HEK293 (cell line): ENCODE results near the gene MKRN2.

Experiments
- CTCF ChIA-PET: fragments of 350-600 bp; formaldehyde crosslinking; extraction: SDS; loops from one replicate; lab custom pipeline; 2021; ENCODE audit warnings: antibody characterized with exemption; lab: Yijun Ruan, JAX
- POLR2A ChIA-PET: fragments of 300-600 bp; formaldehyde crosslinking; extraction: SDS; loops from one replicate; lab custom pipeline; 2020; ENCODE audit warnings: antibody characterized with exemption, inconsistent platforms; lab: Yijun Ruan, JAX
- H3K27ac ChIP-seq: fragments of 200-500 bp; sonication (Bioruptor generic); 2 replicates; pipeline ENCODE4 v1.5.1; 2014; ENCODE audit warnings: low read depth, low read length, control low read depth, inconsistent platforms; ENCODE audit errors: extremely low read depth
- H3K36me3 ChIP-seq, 2 experiments: fragments of 200-500 bp in 1 of 2; sonication (Bioruptor generic) in 1 of 2; 1 replicate in 1 of 2; 2 replicates in 1 of 2; pipeline ENCODE4 v1.5.1; 2014 to 2017; ENCODE audit warnings: inconsistent platforms in 2 of 2, low read length in 2 of 2; ENCODE audit not compliant: control insufficient read depth in 2 of 2, insufficient read depth in 1 of 2
- H3K4me1 ChIP-seq: fragments of 200-500 bp; sonication (Bioruptor generic); 2 replicates; pipeline ENCODE4 v1.5.1; 2014; ENCODE audit warnings: mild to moderate bottlenecking, low read length, inconsistent platforms; ENCODE audit not compliant: control insufficient read depth, insufficient read depth
- H3K4me3 ChIP-seq: 2 replicates; pipeline ENCODE4 v1.5.1; 2011; ENCODE audit warnings: low read depth, mild to moderate bottlenecking, control low read depth, low read length, moderate library complexity
- H3K9me3 ChIP-seq: fragments of 200-500 bp; sonication (Bioruptor generic); 2 replicates; pipeline ENCODE4 v1.5.1; 2014; ENCODE audit warnings: low read depth, low read length, inconsistent platforms; ENCODE audit not compliant: control insufficient read depth, insufficient read depth
- MZF1 ChIP-seq: fragments of 450-650 bp; formaldehyde crosslinking; IDR thresholded peaks from 2 replicates; pipeline ENCODE4 v1.5.1; 2017; ENCODE audit warnings: missing biosample characterization, missing genetic modification characterization, borderline replicate concordance
- PRDM10 ChIP-seq: fragments of 450-650 bp; formaldehyde crosslinking; IDR thresholded peaks from 2 replicates; pipeline ENCODE4 v1.5.1; 2016; ENCODE audit warnings: missing biosample characterization, missing genetic modification characterization
- ZBTB48 ChIP-seq: fragments of 450-650 bp; formaldehyde crosslinking; IDR thresholded peaks from 2 replicates; pipeline ENCODE4 v1.5.1; 2016; ENCODE audit warnings: missing biosample characterization, missing genetic modification characterization
- ZNF132 ChIP-seq: fragments of 450-650 bp; formaldehyde crosslinking; IDR thresholded peaks from 2 replicates; pipeline ENCODE4 v1.5.1; 2017; ENCODE audit warnings: missing biosample characterization, missing genetic modification characterization, borderline replicate concordance
- ZNF140 ChIP-seq: fragments of 450-650 bp; formaldehyde crosslinking; IDR thresholded peaks from 2 replicates; pipeline ENCODE4 v1.5.1; 2016; ENCODE audit warnings: missing biosample characterization, missing genetic modification characterization
- ZNF184 ChIP-seq: fragments of 450-650 bp; IDR thresholded peaks from 2 replicates; pipeline ENCODE4 v1.5.1; 2018; ENCODE audit warnings: missing biosample characterization, mild to moderate bottlenecking, missing genetic modification characterization
- ZNF26 ChIP-seq: fragments of 450-650 bp; formaldehyde crosslinking; IDR thresholded peaks from 2 replicates; pipeline ENCODE4 v1.5.1; 2016; ENCODE audit warnings: missing biosample characterization, missing genetic modification characterization
- ZNF529 ChIP-seq: fragments of 450-650 bp; formaldehyde crosslinking; IDR thresholded peaks from 2 replicates; pipeline ENCODE4 v1.5.1; 2017; ENCODE audit warnings: missing genetic modification characterization, missing biosample characterization; ENCODE audit not compliant: insufficient replicate concordance
- ZNF571 ChIP-seq: fragments of 450-650 bp; formaldehyde crosslinking; IDR thresholded peaks from 2 replicates; pipeline ENCODE4 v1.5.0; 2017; ENCODE audit warnings: missing biosample characterization, missing genetic modification characterization
- ZNF580 ChIP-seq: fragments of 450-650 bp; formaldehyde crosslinking; IDR thresholded peaks from 2 replicates; pipeline ENCODE4 v1.5.1; 2016; ENCODE audit warnings: missing biosample characterization, missing genetic modification characterization
- ZNF670 ChIP-seq: fragments of 450-650 bp; formaldehyde crosslinking; IDR thresholded peaks from 2 replicates; pipeline ENCODE4 v1.5.1; 2016; ENCODE audit warnings: missing biosample characterization, missing genetic modification characterization, low read depth
- ZNF707 ChIP-seq: fragments of 450-650 bp; formaldehyde crosslinking; IDR thresholded peaks from 2 replicates; pipeline ENCODE4 v1.5.1; 2016; ENCODE audit warnings: missing biosample characterization, missing genetic modification characterization
- ZSCAN23 ChIP-seq: fragments of 450-650 bp; formaldehyde crosslinking; IDR thresholded peaks from 2 replicates; pipeline ENCODE4 v1.5.1; 2016; ENCODE audit warnings: missing biosample characterization, missing genetic modification characterization
- TF ChIP-seq, protein P1 (sequence below): fragments of 450-650 bp; formaldehyde crosslinking; IDR thresholded peaks from 2 replicates; pipeline ENCODE4 v1.5.1; 2016; ENCODE audit warnings: missing biosample characterization, missing genetic modification characterization
- TF ChIP-seq, protein P2 (sequence below): fragments of 450-650 bp; formaldehyde crosslinking; IDR thresholded peaks from 2 replicates; pipeline ENCODE4 v1.5.1; 2017; ENCODE audit warnings: missing biosample characterization, missing genetic modification characterization
- TF ChIP-seq, protein P3 (sequence below): fragments of 450-650 bp; formaldehyde crosslinking; conservative IDR thresholded peaks from 2 replicates; pipeline ENCODE4 v1.5.1; 2016; ENCODE audit warnings: low read depth, missing biosample characterization, missing genetic modification characterization
- TF ChIP-seq, protein P4 (sequence below): fragments of 450-650 bp; formaldehyde crosslinking; IDR thresholded peaks from 2 replicates; pipeline ENCODE4 v1.5.1; 2016; ENCODE audit warnings: missing biosample characterization, missing genetic modification characterization, borderline replicate concordance

Gene MKRN2

DNA sequence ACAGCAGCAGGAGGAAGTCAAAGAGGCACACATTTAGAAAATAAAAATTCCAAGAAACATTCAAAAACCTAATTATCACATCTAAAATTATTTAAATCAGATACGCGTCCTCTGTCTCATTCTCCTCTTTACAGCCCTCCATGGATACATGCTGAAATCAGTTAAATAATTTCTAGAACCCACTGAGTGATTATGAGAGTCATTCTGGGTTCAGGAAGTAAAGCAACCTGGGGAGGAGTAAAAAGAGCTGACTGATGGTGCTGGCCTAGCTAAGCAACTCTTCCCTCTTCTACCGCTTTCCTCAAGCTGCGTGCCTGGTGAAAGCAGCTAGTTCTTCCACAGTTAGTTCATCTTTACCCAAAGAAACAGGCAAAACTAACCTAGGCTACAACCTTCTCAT is 58.4 kb downstream of the MKRN2 start:
- Histone ChIP-seq H3K9me3 (no peaks in the 10 kb centered on the region), H3K27ac (no peak overlapping the region), H3K4me3 (no peak overlapping the region), H3K4me1 (no peaks in the 10 kb centered on the region), H3K36me3 (peaks cover 31 to 52% of the 10 kb centered on the region in 2 experiments)
- CTCF ChIA-PET = interaction anchor here (0.7 to 1.4 kb wide), 4 partner anchors 11 to 324 kb away, joined by 3 to 4 read pairs (median 4); no protein-coding TSS in a partner anchor
- TF ChIP-seq, protein P1, sequence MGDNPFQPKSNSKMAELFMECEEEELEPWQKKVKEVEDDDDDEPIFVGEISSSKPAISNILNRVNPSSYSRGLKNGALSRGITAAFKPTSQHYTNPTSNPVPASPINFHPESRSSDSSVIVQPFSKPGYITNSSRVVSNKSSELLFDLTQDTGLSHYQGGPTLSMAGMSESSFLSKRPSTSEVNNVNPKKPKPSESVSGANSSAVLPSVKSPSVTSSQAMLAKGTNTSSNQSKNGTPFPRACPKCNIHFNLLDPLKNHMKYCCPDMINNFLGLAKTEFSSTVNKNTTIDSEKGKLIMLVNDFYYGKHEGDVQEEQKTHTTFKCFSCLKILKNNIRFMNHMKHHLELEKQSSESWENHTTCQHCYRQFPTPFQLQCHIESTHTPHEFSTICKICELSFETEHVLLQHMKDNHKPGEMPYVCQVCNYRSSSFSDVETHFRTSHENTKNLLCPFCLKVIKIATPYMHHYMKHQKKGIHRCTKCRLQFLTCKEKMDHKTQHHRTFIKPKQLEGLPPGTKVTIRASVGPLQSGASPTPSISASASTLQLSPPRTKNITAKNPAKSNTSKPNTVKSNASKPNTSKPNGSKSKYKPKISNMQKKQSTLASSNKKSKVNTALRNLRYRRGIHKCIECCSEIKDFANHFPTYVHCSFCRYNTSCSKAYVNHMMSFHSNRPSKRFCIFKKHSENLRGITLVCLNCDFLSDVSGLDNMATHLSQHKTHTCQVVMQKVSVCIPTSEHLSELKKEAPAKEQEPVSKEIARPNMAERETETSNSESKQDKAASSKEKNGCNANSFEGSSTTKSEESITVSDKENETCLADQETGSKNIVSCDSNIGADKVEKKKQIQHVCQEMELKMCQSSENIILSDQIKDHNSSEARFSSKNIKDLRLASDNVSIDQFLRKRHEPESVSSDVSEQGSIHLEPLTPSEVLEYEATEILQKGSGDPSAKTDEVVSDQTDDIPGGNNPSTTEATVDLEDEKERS (tag by site-specific recombination) = no peak
- TF ChIP-seq MZF1 (tag by site-specific recombination) (no peak), ZNF529 (tag by site-specific recombination) (no peak), ZBTB48 (tag by site-specific recombination) (no peak), ZNF670 (tag by site-specific recombination) (no peak), ZSCAN23 (no peak), ZNF571 (tag by site-specific recombination) (no peak), ZNF140 (no peak), ZNF707 (no peak)
- POLR2A ChIA-PET = no interaction called here

DNA sequence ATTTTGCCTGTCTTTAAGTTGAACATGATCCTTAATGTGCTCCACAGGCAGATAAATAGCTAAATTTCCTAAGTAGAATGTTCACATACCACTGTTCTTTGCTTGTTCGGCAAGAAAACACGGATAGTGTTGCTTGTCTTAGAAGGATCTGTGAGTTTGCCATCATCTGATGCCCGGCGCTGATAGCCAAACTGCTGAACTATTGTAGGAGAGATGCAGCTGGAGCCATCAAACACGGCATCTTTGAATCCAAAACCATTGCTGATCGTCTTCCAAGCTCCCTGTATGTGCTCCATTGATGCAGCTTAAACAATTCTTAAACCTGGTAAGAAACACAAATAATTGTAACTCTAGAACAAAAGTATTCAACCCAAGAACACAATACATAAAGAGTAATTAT is 61.5 kb downstream of the MKRN2 start:
- H3K4me3 ChIP-seq = no peak overlapping the region
- peaks cover 25 to 36% of the 10 kb centered on the region in 2 experiments for H3K36me3 ChIP-seq
- no peak overlapping the region for H3K27ac ChIP-seq
- H3K9me3 ChIP-seq = no peaks in the 10 kb centered on the region
- CTCF ChIA-PET = no interaction called here
- H3K4me1 ChIP-seq = no peaks in the 10 kb centered on the region
- POLR2A ChIA-PET = interaction anchor here (0.6 kb wide), 1 partner anchor 22 kb away, joined by 3 read pairs; no protein-coding TSS in a partner anchor
- TF ChIP-seq, protein P2, sequence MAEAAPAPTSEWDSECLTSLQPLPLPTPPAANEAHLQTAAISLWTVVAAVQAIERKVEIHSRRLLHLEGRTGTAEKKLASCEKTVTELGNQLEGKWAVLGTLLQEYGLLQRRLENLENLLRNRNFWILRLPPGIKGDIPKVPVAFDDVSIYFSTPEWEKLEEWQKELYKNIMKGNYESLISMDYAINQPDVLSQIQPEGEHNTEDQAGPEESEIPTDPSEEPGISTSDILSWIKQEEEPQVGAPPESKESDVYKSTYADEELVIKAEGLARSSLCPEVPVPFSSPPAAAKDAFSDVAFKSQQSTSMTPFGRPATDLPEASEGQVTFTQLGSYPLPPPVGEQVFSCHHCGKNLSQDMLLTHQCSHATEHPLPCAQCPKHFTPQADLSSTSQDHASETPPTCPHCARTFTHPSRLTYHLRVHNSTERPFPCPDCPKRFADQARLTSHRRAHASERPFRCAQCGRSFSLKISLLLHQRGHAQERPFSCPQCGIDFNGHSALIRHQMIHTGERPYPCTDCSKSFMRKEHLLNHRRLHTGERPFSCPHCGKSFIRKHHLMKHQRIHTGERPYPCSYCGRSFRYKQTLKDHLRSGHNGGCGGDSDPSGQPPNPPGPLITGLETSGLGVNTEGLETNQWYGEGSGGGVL (tag by site-specific recombination) = no peak
- TF ChIP-seq ZNF132 (tag by site-specific recombination) = no peak
- TF ChIP-seq ZNF26 = no peak
- TF ChIP-seq, protein P3, sequence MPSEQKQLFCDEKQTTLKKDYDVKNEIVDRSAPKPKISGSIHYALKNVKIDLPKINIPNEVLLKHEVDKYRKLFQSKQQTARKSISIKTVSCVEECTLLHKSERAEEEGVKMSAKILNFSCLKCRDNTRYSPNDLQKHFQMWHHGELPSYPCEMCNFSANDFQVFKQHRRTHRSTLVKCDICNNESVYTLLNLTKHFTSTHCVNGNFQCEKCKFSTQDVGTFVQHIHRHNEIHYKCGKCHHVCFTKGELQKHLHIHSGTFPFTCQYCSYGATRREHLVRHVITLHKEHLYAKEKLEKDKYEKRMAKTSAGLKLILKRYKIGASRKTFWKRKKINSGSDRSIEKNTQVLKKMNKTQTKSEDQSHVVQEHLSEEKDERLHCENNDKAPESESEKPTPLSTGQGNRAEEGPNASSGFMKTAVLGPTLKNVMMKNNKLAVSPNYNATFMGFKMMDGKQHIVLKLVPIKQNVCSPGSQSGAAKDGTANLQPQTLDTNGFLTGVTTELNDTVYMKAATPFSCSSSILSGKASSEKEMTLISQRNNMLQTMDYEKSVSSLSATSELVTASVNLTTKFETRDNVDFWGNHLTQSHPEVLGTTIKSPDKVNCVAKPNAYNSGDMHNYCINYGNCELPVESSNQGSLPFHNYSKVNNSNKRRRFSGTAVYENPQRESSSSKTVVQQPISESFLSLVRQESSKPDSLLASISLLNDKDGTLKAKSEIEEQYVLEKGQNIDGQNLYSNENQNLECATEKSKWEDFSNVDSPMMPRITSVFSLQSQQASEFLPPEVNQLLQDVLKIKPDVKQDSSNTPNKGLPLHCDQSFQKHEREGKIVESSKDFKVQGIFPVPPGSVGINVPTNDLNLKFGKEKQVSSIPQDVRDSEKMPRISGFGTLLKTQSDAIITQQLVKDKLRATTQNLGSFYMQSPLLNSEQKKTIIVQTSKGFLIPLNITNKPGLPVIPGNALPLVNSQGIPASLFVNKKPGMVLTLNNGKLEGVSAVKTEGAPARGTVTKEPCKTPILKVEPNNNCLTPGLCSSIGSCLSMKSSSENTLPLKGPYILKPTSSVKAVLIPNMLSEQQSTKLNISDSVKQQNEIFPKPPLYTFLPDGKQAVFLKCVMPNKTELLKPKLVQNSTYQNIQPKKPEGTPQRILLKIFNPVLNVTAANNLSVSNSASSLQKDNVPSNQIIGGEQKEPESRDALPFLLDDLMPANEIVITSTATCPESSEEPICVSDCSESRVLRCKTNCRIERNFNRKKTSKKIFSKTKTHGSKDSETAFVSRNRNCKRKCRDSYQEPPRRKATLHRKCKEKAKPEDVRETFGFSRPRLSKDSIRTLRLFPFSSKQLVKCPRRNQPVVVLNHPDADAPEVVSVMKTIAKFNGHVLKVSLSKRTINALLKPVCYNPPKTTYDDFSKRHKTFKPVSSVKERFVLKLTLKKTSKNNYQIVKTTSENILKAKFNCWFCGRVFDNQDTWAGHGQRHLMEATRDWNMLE (tag by site-specific recombination) = no peak
- TF ChIP-seq PRDM10 (tag by site-specific recombination) = no peak
- TF ChIP-seq, protein P4, sequence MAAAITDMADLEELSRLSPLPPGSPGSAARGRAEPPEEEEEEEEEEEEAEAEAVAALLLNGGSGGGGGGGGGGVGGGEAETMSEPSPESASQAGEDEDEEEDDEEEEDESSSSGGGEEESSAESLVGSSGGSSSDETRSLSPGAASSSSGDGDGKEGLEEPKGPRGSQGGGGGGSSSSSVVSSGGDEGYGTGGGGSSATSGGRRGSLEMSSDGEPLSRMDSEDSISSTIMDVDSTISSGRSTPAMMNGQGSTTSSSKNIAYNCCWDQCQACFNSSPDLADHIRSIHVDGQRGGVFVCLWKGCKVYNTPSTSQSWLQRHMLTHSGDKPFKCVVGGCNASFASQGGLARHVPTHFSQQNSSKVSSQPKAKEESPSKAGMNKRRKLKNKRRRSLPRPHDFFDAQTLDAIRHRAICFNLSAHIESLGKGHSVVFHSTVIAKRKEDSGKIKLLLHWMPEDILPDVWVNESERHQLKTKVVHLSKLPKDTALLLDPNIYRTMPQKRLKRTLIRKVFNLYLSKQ (tag by site-specific recombination) = no peak
- no peak for TF ChIP-seq ZNF184 (tag by site-specific recombination)
- no peak for TF ChIP-seq ZNF580
